Measurements from ENCODE around the gene HNRNPUL1. TPM values are rescaled to one million over a fixed set of nuclear protein-coding genes. Genes with fewer than 3 reads are reported as not detected.

The HNRNPUL1 gene
- total RNA-seq, 1 experiment from 2014 or later: 315 TPM

- Mint-ChIP-seq H3K27me3 (ENCODE audit: low read depth) (peaks cover 39% of the 10 kb centered on the region), H3K4me1 (peaks cover 20 to 22% of the 10 kb centered on the region in 2 experiments), H3K27ac (no peak overlapping the region), H3K9me3 (no peaks in the 10 kb centered on the region; a peak in 1 of 5 replicates), H3K36me3 (ENCODE audit: insufficient read depth in 1 of 3, low read depth in 3 of 3) (peaks cover 0 to 24% (median 5%) of the 10 kb centered on the region in 3 experiments; a peak in 4 of 7 replicates), H3K4me3 (peak overlapping the region; percentile 75 to 93)
- no peak overlapping the region for H2BK5ac ChIP-seq (ENCODE audit: insufficient read length, low read length)
- H3K4me1 ChIP-seq (ENCODE audit: insufficient read depth, low read length): no peaks in the 10 kb centered on the region; the same call in 1 of the 2 replicates
- H3K4me2 ChIP-seq (ENCODE audit: insufficient read depth, insufficient read length, low read length): peak overlapping the region; percentile 63
- H3K27ac ChIP-seq (ENCODE audit: insufficient read length, low read depth, low read length): no peak overlapping the region
- H3K9me3 ChIP-seq (ENCODE audit: control insufficient read depth, low read depth, low read length): no peaks in the 10 kb centered on the region
- TF ChIP-seq CTCF (conservative IDR thresholded peaks at IDR 0.05): no peak
- WGBS (ENCODE audit: extremely low coverage, insufficient read length, low lambda C conversion rate): no CpG with 5 or more reads among the region's 58 CpGs
- H2BK120ac ChIP-seq (ENCODE audit: low read depth, low read length, poor library complexity, severe bottlenecking): no peak overlapping the region
- no peaks in the 10 kb centered on the region for H4K20me1 ChIP-seq (ENCODE audit: control insufficient read depth, insufficient read depth, insufficient read length)
- no peaks in the 10 kb centered on the region for H3K79me2 ChIP-seq (ENCODE audit: insufficient read depth, low read length)
- no peaks in the 10 kb centered on the region for H3K79me1 ChIP-seq (ENCODE audit: insufficient read depth, low read depth, low read length, poor library complexity, severe bottlenecking)
- DNase-seq: peak; percentile 44
- no peak overlapping the region for H3K18ac ChIP-seq (ENCODE audit: insufficient read length, low read depth, low read length)
- H3K27me3 ChIP-seq (ENCODE audit: insufficient read depth, low read length): peaks cover 10% of the 10 kb centered on the region; the same call in 1 of the 2 replicates
- no peak overlapping the region for H3K56ac ChIP-seq (ENCODE audit: insufficient read length, low read depth, low read length)
- H3K9ac ChIP-seq (ENCODE audit: extremely low read depth, insufficient read length, low read length): no peak overlapping the region
- no peak overlapping the region for H3K14ac ChIP-seq (ENCODE audit: insufficient read depth, low read length)
- H4K91ac ChIP-seq (ENCODE audit: insufficient read length, low read depth, low read length): no peak overlapping the region
- no peak overlapping the region for H4K8ac ChIP-seq (replicated peaks; ENCODE audit: insufficient read length, low read depth, low read length)
- no peak overlapping the region for H2BK20ac ChIP-seq (ENCODE audit: low read depth, low read length, poor library complexity, severe bottlenecking)
- H3K4ac ChIP-seq (ENCODE audit: low read depth, low read length): no peak overlapping the region
- no peak overlapping the region for H3T11ph ChIP-seq (ENCODE audit: low read length)
- no peak overlapping the region for H3K23ac ChIP-seq (ENCODE audit: insufficient read length, low read depth, low read length)
- no peak overlapping the region for H4K5ac ChIP-seq (ENCODE audit: insufficient read length, low read depth, low read length)
- H3K23me2 ChIP-seq (ENCODE audit: insufficient read length, low read depth, low read length, poor library complexity, severe bottlenecking): peaks cover 26% of the 10 kb centered on the region
- no peak overlapping the region for H2BK15ac ChIP-seq (ENCODE audit: low read depth, low read length)
- H2BK12ac ChIP-seq (ENCODE audit: insufficient read length, low read depth, low read length): no peak overlapping the region
- H2AK5ac ChIP-seq (ENCODE audit: insufficient read length, low read length): no peak overlapping the region
- H2AFZ ChIP-seq (ENCODE audit: low read length): no peak overlapping the region
These were observed 87.4 kb downstream of the HNRNPUL1 start for GRCh38 chr19:41351339-41352245.

All from H9 (cell line).